Kidney (tissue), 14 donors: ENCODE results near the gene ZNF91. TPM values are rescaled to one million over a fixed set of nuclear protein-coding genes. Genes with fewer than 3 reads are reported as not detected.
A peak's percentile ranks its signal among the peaks of the same experiment; 100 is the strongest.

ENCODE experiments used
- DNase-seq, 5 donors: peaks; one replicate each; pipeline ENCODE4 v3.0.0-alpha.2; 2013 to 2020
- FAIRE-seq: peaks from 2 replicates; lab custom pipeline; 2012; peaks lifted over from hg19 to GRCh38; lab: Jason Lieb, UNC
- H3K27ac ChIP-seq, 2 donors: one replicate each; pipeline ENCODE4 v1.7.0; 2013; ENCODE audit warnings: low read depth in 2 of 2, low read length in 2 of 2, inconsistent platforms in 1 of 2
- H3K27me3 ChIP-seq: one replicate; pipeline ENCODE4 v1.7.1; 2013; ENCODE audit warnings: low read length, inconsistent platforms; ENCODE audit not compliant: control insufficient read depth, insufficient read depth
- H3K36me3 ChIP-seq, 3 donors: one replicate each; pipeline versions ENCODE4 v1.7.0 to v1.7.1; 2013; ENCODE audit warnings: low read length in 3 of 3, control low read depth in 1 of 3, inconsistent platforms in 1 of 3; ENCODE audit not compliant: insufficient read depth in 3 of 3, control insufficient read depth in 2 of 3
- H3K4me1 ChIP-seq, 3 donors: one replicate each; pipeline versions ENCODE4 v1.7.0 to v1.7.1; 2013; ENCODE audit warnings: low read length in 3 of 3, inconsistent platforms in 1 of 3, low read depth in 1 of 3; ENCODE audit not compliant: control insufficient read depth in 2 of 3, insufficient read depth in 2 of 3
- H3K4me3 ChIP-seq, 3 donors: one replicate each; pipeline versions ENCODE4 v1.7.0 to v1.8.1; 2013; ENCODE audit warnings: low read length in 3 of 3, control low read depth in 1 of 3, inconsistent platforms in 1 of 3
- H3K9ac ChIP-seq, 3 donors: one replicate each; pipeline versions ENCODE4 v1.7.0 to v1.7.1; 2013; ENCODE audit warnings: low read length in 3 of 3, control low read depth in 1 of 3, inconsistent platforms in 1 of 3
- H3K9me3 ChIP-seq, 3 donors: one replicate each; pipeline versions ENCODE4 v1.7.0 to v1.7.1; 2013; ENCODE audit warnings: low read length in 3 of 3, control low read depth in 1 of 3, inconsistent platforms in 1 of 3; ENCODE audit not compliant: control insufficient read depth in 2 of 3, insufficient read depth in 1 of 3
- intact Hi-C: fragments of 100-400 bp; cut with DNase I; formaldehyde crosslinking; loops from one replicate; pipeline ENCODE4 v1.11.1; 2022
- polyA plus RNA-seq: library from polyadenylated mRNA; stranded (reverse); fragments of 350-450 nt; fragmentation: Illumina TruSeq; extraction: RNeasy Lipid Tissue Mini Kit (QIAGEN cat#74804); gene quantifications from one replicate; pipeline ENCODE4 v1.2.3, GENCODE V29; 2014; ENCODE audit warnings: low read depth, low replicate concordance; ENCODE audit not compliant: insufficient read depth
- total RNA-seq: library from RNA; stranded (reverse); fragmentation: NEBNext Ultra II Directional; extraction: Animal tissue kit (Norgen Biotek cat#: 25700); gene quantifications from one replicate; pipeline ENCODE4 v1.2.1, GENCODE V29; 2021
- TF ChIP-seq, protein P1 (sequence below): IDR thresholded peaks from 3 replicates; pipeline ENCODE4 v1.5.1; 2012; ENCODE audit warnings: mild to moderate bottlenecking, moderate library complexity, borderline replicate concordance; ENCODE audit not compliant: insufficient read depth; ENCODE audit errors: extremely low read depth
- donor health status: control.
- donor health status: control.
- donor health status: control.
- donor health status: control.
- donor health status: control.
- donor health status: DM: yes; HTN: yes; CAD: no.
- donor health status: Normal renal cell carcinoma (clear cell type).

Gene ZNF91
- total and polyA plus RNA-seq, 2 donors from 2014 or later = 16.3 to 68.5 TPM

DNA sequence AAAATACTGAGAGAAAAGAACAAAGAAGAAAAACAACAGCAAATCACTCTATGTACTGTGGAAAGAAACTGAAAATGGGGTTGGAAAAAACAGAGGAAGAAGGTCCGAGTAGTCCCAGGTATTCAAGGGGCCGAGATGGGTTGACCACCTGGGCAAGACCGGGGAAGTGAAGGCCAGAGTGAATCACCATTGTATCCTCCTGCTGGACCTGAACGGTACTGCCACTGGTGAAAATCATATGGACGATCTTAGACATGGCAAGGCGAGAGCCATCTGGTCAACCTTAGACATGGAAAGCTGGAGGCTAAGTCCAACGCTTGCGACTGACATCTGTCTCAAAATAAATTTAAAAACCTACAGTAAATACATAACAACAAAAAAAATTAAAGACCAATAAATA, 44.4 kb upstream of the ZNF91 start:
- no peak for DNase-seq
- intact Hi-C loops = no loop called here
- TF ChIP-seq, protein P1, sequence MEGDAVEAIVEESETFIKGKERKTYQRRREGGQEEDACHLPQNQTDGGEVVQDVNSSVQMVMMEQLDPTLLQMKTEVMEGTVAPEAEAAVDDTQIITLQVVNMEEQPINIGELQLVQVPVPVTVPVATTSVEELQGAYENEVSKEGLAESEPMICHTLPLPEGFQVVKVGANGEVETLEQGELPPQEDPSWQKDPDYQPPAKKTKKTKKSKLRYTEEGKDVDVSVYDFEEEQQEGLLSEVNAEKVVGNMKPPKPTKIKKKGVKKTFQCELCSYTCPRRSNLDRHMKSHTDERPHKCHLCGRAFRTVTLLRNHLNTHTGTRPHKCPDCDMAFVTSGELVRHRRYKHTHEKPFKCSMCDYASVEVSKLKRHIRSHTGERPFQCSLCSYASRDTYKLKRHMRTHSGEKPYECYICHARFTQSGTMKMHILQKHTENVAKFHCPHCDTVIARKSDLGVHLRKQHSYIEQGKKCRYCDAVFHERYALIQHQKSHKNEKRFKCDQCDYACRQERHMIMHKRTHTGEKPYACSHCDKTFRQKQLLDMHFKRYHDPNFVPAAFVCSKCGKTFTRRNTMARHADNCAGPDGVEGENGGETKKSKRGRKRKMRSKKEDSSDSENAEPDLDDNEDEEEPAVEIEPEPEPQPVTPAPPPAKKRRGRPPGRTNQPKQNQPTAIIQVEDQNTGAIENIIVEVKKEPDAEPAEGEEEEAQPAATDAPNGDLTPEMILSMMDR = no peak
- Histone ChIP-seq H3K9me3 (peaks cover 0 to 2% (median 0%) of the 10 kb centered on the region in 3 donors), H3K27ac (no peak overlapping the region), H3K36me3 (no peaks in the 10 kb centered on the region), H3K4me3 (no peak overlapping the region), H3K9ac (no peak overlapping the region), H3K27me3 (no peaks in the 10 kb centered on the region), H3K4me1 (no peaks in the 10 kb centered on the region)
- no peak for FAIRE-seq

DNA sequence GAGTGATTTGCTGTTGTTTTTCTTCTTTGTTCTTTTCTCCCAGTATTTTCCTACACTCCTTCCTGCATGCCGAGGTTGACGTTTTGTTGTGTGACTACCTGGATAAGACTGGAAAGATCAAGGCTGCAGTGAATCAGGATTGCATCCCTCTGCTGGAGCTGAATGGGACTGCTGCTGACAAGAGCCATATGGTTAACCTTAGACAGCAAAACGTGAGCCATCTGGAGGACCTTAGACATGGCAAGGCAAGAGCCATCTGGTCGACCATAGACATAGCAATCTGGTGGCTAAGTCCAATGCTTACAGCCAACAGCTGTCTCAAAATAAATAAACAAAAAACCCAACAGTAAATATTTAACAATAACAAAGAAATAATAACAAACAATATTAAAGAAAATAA, 42.6 kb upstream of the ZNF91 start:
- Histone ChIP-seq H3K36me3 (no peaks in the 10 kb centered on the region), H3K27me3 (no peaks in the 10 kb centered on the region), H3K4me1 (no peaks in the 10 kb centered on the region), H3K4me3 (no peak overlapping the region), H3K9ac (no peak overlapping the region), H3K27ac (no peak overlapping the region), H3K9me3 (peaks cover 0 to 2% (median 0%) of the 10 kb centered on the region in 3 donors)
- FAIRE-seq = no peak
- intact Hi-C loops = no loop called here
- DNase-seq = no peak
- TF ChIP-seq, protein P1 = no peak

DNA sequence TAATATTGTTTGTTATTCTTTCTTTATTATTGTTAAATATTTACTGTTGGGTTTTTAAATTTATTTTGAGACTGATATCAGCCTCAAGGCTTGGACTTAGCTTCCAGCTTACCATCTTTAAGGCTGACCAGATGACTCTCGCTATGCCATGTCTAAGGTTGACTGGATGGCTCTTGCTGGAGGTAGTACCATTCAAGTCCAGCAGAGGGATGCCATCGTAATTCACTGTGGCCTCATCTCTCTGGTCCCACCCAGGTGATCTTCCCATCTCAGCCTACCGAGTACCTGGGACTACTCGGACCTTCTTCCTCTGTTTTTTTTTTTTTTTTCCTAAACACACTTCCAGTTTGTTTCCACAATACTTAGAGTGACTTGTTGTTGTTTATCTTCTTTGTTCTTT, 41.7 kb upstream of the ZNF91 start:
- FAIRE-seq = no peak
- Histone ChIP-seq H3K36me3 (no peaks in the 10 kb centered on the region), H3K9ac (no peak overlapping the region), H3K27ac (no peak overlapping the region), H3K4me3 (no peak overlapping the region), H3K27me3 (no peaks in the 10 kb centered on the region), H3K4me1 (no peaks in the 10 kb centered on the region), H3K9me3 (peaks cover 0 to 2% (median 0%) of the 10 kb centered on the region in 3 donors)
- DNase-seq = no peak
- TF ChIP-seq, protein P1 = no peak
- intact Hi-C loops = no loop called here

DNA sequence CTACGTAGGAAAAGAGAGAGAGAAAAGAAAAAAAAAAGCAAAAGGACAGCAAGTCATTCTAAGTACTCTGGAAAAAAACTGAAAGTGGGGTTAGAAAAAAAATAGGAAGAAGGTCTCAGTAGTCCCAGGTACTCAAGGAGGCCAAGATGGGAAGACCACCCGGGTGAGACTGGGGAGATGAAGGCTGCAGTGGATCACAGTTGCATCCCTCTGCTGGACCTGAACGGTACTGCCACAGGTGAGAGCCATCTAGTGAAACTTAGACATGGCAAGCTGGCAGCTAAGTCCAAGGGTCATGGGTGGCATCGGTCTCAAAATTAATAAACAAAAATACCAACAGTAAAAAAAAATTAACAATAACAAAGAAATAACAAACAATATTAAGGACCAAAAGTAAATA, 41.0 kb upstream of the ZNF91 start:
- no peaks in the 10 kb centered on the region for H3K36me3 ChIP-seq
- no peaks in the 10 kb centered on the region for H3K4me1 ChIP-seq
- H3K4me3 ChIP-seq = no peak overlapping the region
- H3K27me3 ChIP-seq = no peaks in the 10 kb centered on the region
- intact Hi-C loops = no loop called here
- no peak overlapping the region for H3K27ac ChIP-seq
- DNase-seq = no peak
- no peak for FAIRE-seq
- peaks cover 0 to 2% (median 0%) of the 10 kb centered on the region in 3 donors for H3K9me3 ChIP-seq
- H3K9ac ChIP-seq = no peak overlapping the region
- TF ChIP-seq, protein P1 = peak; percentile 19
